ENCODE results near the gene UBE2B.
"Not testable (repeated sequence)": the region's sequence is repeated elsewhere in the genome, so short reads cannot be mapped to it uniquely, and the experiment has no call there.

Gene UBE2B

GRCh38 chr5:134370871-134371833 is at the start of gene UBE2B:
UBE2B (plus strand) TSS chr5:134371569; CDS start chr5:134371596, 27 bp downstream.
- DNase-seq (ENCODE audit: low read depth) = peak; percentile 100
- H3K4me3 ChIP-seq (ENCODE audit: low read depth, low read length) = peak within 1 kb of the TSS; percentile 100
- TF ChIP-seq CTCF (IDR thresholded peaks at IDR 0.05; ENCODE audit: low read depth, low read length, missing control alignments) = no peak

- DNase-seq (ENCODE audit: low read depth) = no peak
- no peak overlapping the region for H3K4me3 ChIP-seq (ENCODE audit: low read depth, low read length)
- TF ChIP-seq CTCF (IDR thresholded peaks at IDR 0.05; ENCODE audit: low read depth, low read length, missing control alignments) = no peak
These were observed 44.0 kb upstream of the UBE2B start for GRCh38 chr5:134327327-134327726.

GRCh38 chr5:134328619-134329018 is 42.8 kb upstream of the UBE2B start:
- H3K4me3 ChIP-seq (ENCODE audit: low read depth, low read length) = no peak overlapping the region
- DNase-seq (ENCODE audit: low read depth) = no peak

GRCh38 chr5:134336833-134337232 is 34.5 kb upstream of the UBE2B start:
- not testable (repeated sequence) for H3K4me3 ChIP-seq (ENCODE audit: low read depth, low read length); DNase-seq (ENCODE audit: low read depth)

More at GRCh38 chr5:134328619-134329018, 42.8 kb upstream of the UBE2B start:
- no peak for TF ChIP-seq CTCF (IDR thresholded peaks at IDR 0.05; ENCODE audit: low read depth, low read length, missing control alignments)

GRCh38 chr5:134343500-134343899 is 27.9 kb upstream of the UBE2B start:
- H3K4me3 ChIP-seq (ENCODE audit: low read depth, low read length); DNase-seq (ENCODE audit: low read depth): not testable (repeated sequence)

- not testable (repeated sequence) for DNase-seq (ENCODE audit: low read depth); H3K4me3 ChIP-seq (ENCODE audit: low read depth, low read length)
These were observed 25.9 kb upstream of the UBE2B start for GRCh38 chr5:134345476-134345875.

- no peak overlapping the region for H3K4me3 ChIP-seq (ENCODE audit: low read depth, low read length)
- TF ChIP-seq CTCF (IDR thresholded peaks at IDR 0.05; ENCODE audit: low read depth, low read length, missing control alignments) = no peak
- no peak for DNase-seq (ENCODE audit: low read depth)
These were observed 25.4 kb upstream of the UBE2B start for GRCh38 chr5:134345996-134346395.

GRCh38 chr5:134349463-134349862 is 21.9 kb upstream of the UBE2B start:
- no peak overlapping the region for H3K4me3 ChIP-seq (ENCODE audit: low read depth, low read length)
- TF ChIP-seq CTCF (IDR thresholded peaks at IDR 0.05; ENCODE audit: low read depth, low read length, missing control alignments) = no peak
- no peak for DNase-seq (ENCODE audit: low read depth)

Data from GM12864 (cell line).